Measurements from ENCODE around the gene EYA4.

- TF ChIP-seq CTCF (IDR thresholded peaks at IDR 0.05; ENCODE audit: insufficient read depth, low read length, poor library complexity, severe bottlenecking): no peak
- no peak for TF ChIP-seq EZH2phosphoT487 (conservative IDR thresholded peaks at IDR 0.05; ENCODE audit: low read length)
Measured at GRCh38 chr6:133377219-133377618, 136.1 kb downstream of the EYA4 start.

Data from SU-DHL-6 (cell line).